HEK293T (cell line): ENCODE data around the gene RAB11FIP3.
"Not testable (repeated sequence)": the region's sequence is repeated elsewhere in the genome, so short reads cannot be mapped to it uniquely, and the experiment has no call there.

Experiments used
- CTCF ChIA-PET: fragments of 350-600 bp; formaldehyde crosslinking; extraction: SDS; loops from one replicate; lab custom pipeline; 2021; ENCODE audit warnings: antibody characterized with exemption, inconsistent platforms; lab: Yijun Ruan, JAX
- POLR2A ChIA-PET: fragments of 350-600 bp; formaldehyde crosslinking; extraction: SDS; loops from one replicate; lab custom pipeline; 2020; ENCODE audit warnings: antibody characterized with exemption, inconsistent platforms; lab: Yijun Ruan, JAX
- DNase-seq: peaks from one replicate; pipeline ENCODE4 v3.0.0; 2012; ENCODE audit warnings: mixed read lengths; ENCODE audit errors: extremely low spot score
- ARNT ChIP-seq: fragments of 450-650 bp; IDR thresholded peaks from 2 replicates; pipeline ENCODE4 v1.6.1; 2017; ENCODE audit warnings: mild to moderate bottlenecking
- BHLHE40 ChIP-seq: fragments of 450-650 bp; IDR thresholded peaks from 2 replicates; pipeline ENCODE4 v1.6.1; 2016; ENCODE audit warnings: mild to moderate bottlenecking, moderate library complexity, borderline replicate concordance
- CTBP1 ChIP-seq: fragments of 450-650 bp; IDR thresholded peaks from 2 replicates; pipeline ENCODE4 v1.6.1; 2016; ENCODE audit warnings: borderline replicate concordance
- ELF4 ChIP-seq: fragments of 450-650 bp; IDR thresholded peaks from 2 replicates; pipeline ENCODE4 v1.6.1; 2017; ENCODE audit warnings: antibody characterized with exemption
- FOXA1 ChIP-seq: fragments of 450-650 bp; IDR thresholded peaks from 2 replicates; pipeline ENCODE4 v1.6.1; 2016; ENCODE audit warnings: mild to moderate bottlenecking
- FOXK2 ChIP-seq: fragments of 450-650 bp; IDR thresholded peaks from 2 replicates; pipeline ENCODE4 v1.6.1; 2016; ENCODE audit warnings: mild to moderate bottlenecking
- FOXM1 ChIP-seq: fragments of 450-650 bp; IDR thresholded peaks from 2 replicates; pipeline ENCODE4 v1.6.1; 2017; ENCODE audit warnings: mild to moderate bottlenecking, borderline replicate concordance
- HDGF ChIP-seq: fragments of 450-650 bp; IDR thresholded peaks from 2 replicates; pipeline ENCODE4 v1.6.1; 2017; ENCODE audit warnings: antibody characterized with exemption, borderline replicate concordance
- L3MBTL2 ChIP-seq: fragments of 450-650 bp; conservative IDR thresholded peaks from 2 replicates; pipeline ENCODE4 v1.6.1; 2016; ENCODE audit warnings: mild to moderate bottlenecking
- LEF1 ChIP-seq: fragments of 450-650 bp; IDR thresholded peaks from 2 replicates; pipeline ENCODE4 v1.6.1; 2017; ENCODE audit warnings: mild to moderate bottlenecking, borderline replicate concordance
- NFRKB ChIP-seq: fragments of 450-650 bp; IDR thresholded peaks from 2 replicates; pipeline ENCODE4 v1.6.1; 2016; ENCODE audit warnings: mild to moderate bottlenecking, moderate library complexity
- PKNOX1 ChIP-seq: fragments of 450-650 bp; IDR thresholded peaks from 2 replicates; pipeline ENCODE4 v1.6.1; 2016
- SP1 ChIP-seq: fragments of 450-650 bp; IDR thresholded peaks from 2 replicates; pipeline ENCODE4 v1.6.1; 2017
- SUZ12 ChIP-seq: fragments of 450-650 bp; IDR thresholded peaks from 2 replicates; pipeline ENCODE4 v1.6.1; 2016; ENCODE audit warnings: mild to moderate bottlenecking
- TARDBP ChIP-seq: fragments of 450-650 bp; IDR thresholded peaks from 2 replicates; pipeline ENCODE4 v1.6.1; 2016
- ZNF384 ChIP-seq: fragments of 450-650 bp; IDR thresholded peaks from 2 replicates; pipeline ENCODE4 v1.6.1; 2016

RAB11FIP3 gene

GRCh38 chr16:463071-463470 is 37.6 kb downstream of the RAB11FIP3 start:
- POLR2A ChIA-PET, result no interaction called here
- no peak for DNase-seq
- CTCF ChIA-PET, result no interaction called here
- TF ChIP-seq ZNF384, result no peak

- ChIA-PET POLR2A (no interaction called here), CTCF (no interaction called here)
- no peak for DNase-seq
- TF ChIP-seq HDGF (no peak), ELF4 (no peak), TARDBP (no peak), ZNF384 (no peak), FOXK2 (no peak), PKNOX1 (no peak), SP1 (no peak), FOXA1 (no peak), NFRKB (no peak), L3MBTL2 (no peak), SUZ12 (no peak), ARNT (no peak), FOXM1 (no peak), LEF1 (no peak), BHLHE40 (no peak), CTBP1 (no peak)
These were observed 41.2 kb downstream of the RAB11FIP3 start for GRCh38 chr16:466651-467050.

GRCh38 chr16:467249-467871 is 41.9 kb downstream of the RAB11FIP3 start:
- CTCF ChIA-PET, DNase-seq, POLR2A ChIA-PET: not testable (repeated sequence)

- no peak for TF ChIP-seq ARNT
- TF ChIP-seq FOXA1, result no peak
- no peak for TF ChIP-seq HDGF
- TF ChIP-seq LEF1, result no peak
- TF ChIP-seq BHLHE40, result no peak
- no peak for TF ChIP-seq CTBP1
- TF ChIP-seq SUZ12, result no peak
- CTCF ChIA-PET, result no interaction called here
- POLR2A ChIA-PET, result no interaction called here
- DNase-seq, result no peak
These were observed 42.8 kb downstream of the RAB11FIP3 start for GRCh38 chr16:468068-468821.

- POLR2A ChIA-PET, CTCF ChIA-PET, DNase-seq: not testable (repeated sequence)
These were observed 44.0 kb downstream of the RAB11FIP3 start for GRCh38 chr16:469459-469858.

- POLR2A ChIA-PET, result no interaction called here
- no peak for DNase-seq
- CTCF ChIA-PET, result no interaction called here
- TF ChIP-seq FOXA1 (no peak), NFRKB (no peak), PKNOX1 (no peak)
These were observed 45.0 kb downstream of the RAB11FIP3 start for GRCh38 chr16:470418-470817.

GRCh38 chr16:471353-472198 is 46.1 kb downstream of the RAB11FIP3 start:
- no peak for DNase-seq
- no peak for TF ChIP-seq SP1
- no peak for TF ChIP-seq LEF1
- no peak for TF ChIP-seq FOXM1
- no peak for TF ChIP-seq TARDBP
- TF ChIP-seq CTBP1, result no peak
- TF ChIP-seq BHLHE40, result no peak
- TF ChIP-seq ARNT, result no peak
- no peak for TF ChIP-seq ZNF384
- TF ChIP-seq NFRKB, result no peak
- TF ChIP-seq HDGF, result no peak
- no peak for TF ChIP-seq FOXK2
- ChIA-PET CTCF (no interaction called here), POLR2A (interaction anchor here (1.4 kb wide), 1 partner anchor 20 kb away, joined by 4 read pairs; no protein-coding TSS in a partner anchor)
